Natural killer cell (primary cell): Measurements from ENCODE around the gene OPN3. TPM values are rescaled to one million over a fixed set of nuclear protein-coding genes. Genes with fewer than 3 reads are reported as not detected.
A peak's percentile ranks its signal among the peaks of the same experiment; 100 is the strongest.

Experiments used
- ATAC-seq, 3 donors: fragments of 150-1000 bp in 2 of 3; fragments of 200-7000 bp in 1 of 3; cut with Tn5 transposase; 1 replicate in 1 of 3; 2 replicates in 2 of 3; pipeline ENCODE4 v1.10.0; 2021; ENCODE audit warnings: mild to moderate bottlenecking in 2 of 3, moderate library complexity in 2 of 3
- DNase-seq, 2 donors: peaks; one replicate each; pipeline versions ENCODE4 v3.0.0 to v3.0.0-alpha.2; 2013 to 2021; ENCODE audit warnings: mixed read lengths in 1 of 2
- H3K27ac ChIP-seq: one replicate; pipeline ENCODE4 v1.5.1; 2013; ENCODE audit warnings: mild to moderate bottlenecking, low read length
- H3K27me3 ChIP-seq: one replicate; pipeline ENCODE4 v1.6.1; 2013; ENCODE audit warnings: low read length; ENCODE audit not compliant: control insufficient read depth, insufficient read depth
- H3K36me3 ChIP-seq: one replicate; pipeline ENCODE4 v1.6.1; 2013; ENCODE audit warnings: low read length; ENCODE audit not compliant: control insufficient read depth, insufficient read depth
- H3K4me1 ChIP-seq: one replicate; pipeline ENCODE4 v1.6.1; 2013; ENCODE audit warnings: low read length; ENCODE audit not compliant: control insufficient read depth, insufficient read depth
- H3K4me3 ChIP-seq: one replicate; pipeline ENCODE4 v1.5.1; 2013; ENCODE audit warnings: low read length
- H3K9me3 ChIP-seq: one replicate; pipeline ENCODE4 v1.6.1; 2013; ENCODE audit warnings: low read length; ENCODE audit not compliant: control insufficient read depth, insufficient read depth
- H3K27ac Mint-ChIP-seq, 2 donors: one replicate each; pipeline ENCODE4 v1.8.0; 2022; ENCODE audit warnings: mild to moderate bottlenecking in 2 of 2, mixed read lengths in 2 of 2, moderate library complexity in 1 of 2
- H3K27me3 Mint-ChIP-seq, 2 donors: one replicate each; pipeline ENCODE4 v1.8.0; 2022; ENCODE audit warnings: low read depth in 2 of 2, mixed read lengths in 2 of 2
- H3K36me3 Mint-ChIP-seq: one replicate; pipeline ENCODE4 v1.8.0; 2022; ENCODE audit warnings: mixed read lengths
- H3K4me1 Mint-ChIP-seq, 2 donors: one replicate each; pipeline ENCODE4 v1.8.0; 2022; ENCODE audit warnings: mixed read lengths in 2 of 2
- H3K4me3 Mint-ChIP-seq: one replicate; pipeline ENCODE4 v1.8.0; 2022; ENCODE audit warnings: mild to moderate bottlenecking, moderate library complexity, mixed read lengths
- H3K9me3 Mint-ChIP-seq, 2 donors: one replicate each; pipeline ENCODE4 v1.8.0; 2022; ENCODE audit warnings: mixed read lengths in 2 of 2
- WGBS: methylation state at CpG from one replicate; pipeline ENCODE4 v1.1.7; 2013; ENCODE audit warnings: missing lambda C conversion rate; ENCODE audit not compliant: insufficient coverage; 5-methylcytosine and 5-hydroxymethylcytosine counted together
- intact Hi-C: fragments of 100-400 bp; cut with micrococcal nuclease; formaldehyde crosslinking; loops from one replicate; pipeline ENCODE4 v1.14.2; 2022
- total RNA-seq, 4 donors: library from RNA; stranded (reverse); fragments of 120-200 nt in 1 of 4; gene quantifications; one replicate each; pipeline versions ENCODE4 v1.2.3 to v1.2.4, GENCODE V29; 2013 to 2022
- TF ChIP-seq, protein P1 (sequence below): fragments of 200-600 bp; IDR thresholded peaks from one replicate; pipeline ENCODE4 v1.8.0; 2022; ENCODE audit warnings: antibody characterized with exemption

Gene OPN3
- total RNA-seq, 3 donors from 2014 or later (not counting 1 experiment from before 2014, with no cell fraction given) = 3.9 to 5.1 (median 4.1) TPM

- ATAC-seq (no peak), DNase-seq (no peak)
- H3K9me3 ChIP-seq = no peaks in the 10 kb centered on the region
- intact Hi-C loops = loop anchor here (5.0 kb wide), 1 partner anchor 1608 kb away; no protein-coding TSS in a partner anchor
- H3K27ac Mint-ChIP-seq = no peak overlapping the region
- H3K4me3 ChIP-seq = no peak overlapping the region
- H3K27me3 Mint-ChIP-seq = no peaks in the 10 kb centered on the region
- WGBS = 94% methylated on average over 2 of the region's 2 CpGs
- TF ChIP-seq, protein P1, sequence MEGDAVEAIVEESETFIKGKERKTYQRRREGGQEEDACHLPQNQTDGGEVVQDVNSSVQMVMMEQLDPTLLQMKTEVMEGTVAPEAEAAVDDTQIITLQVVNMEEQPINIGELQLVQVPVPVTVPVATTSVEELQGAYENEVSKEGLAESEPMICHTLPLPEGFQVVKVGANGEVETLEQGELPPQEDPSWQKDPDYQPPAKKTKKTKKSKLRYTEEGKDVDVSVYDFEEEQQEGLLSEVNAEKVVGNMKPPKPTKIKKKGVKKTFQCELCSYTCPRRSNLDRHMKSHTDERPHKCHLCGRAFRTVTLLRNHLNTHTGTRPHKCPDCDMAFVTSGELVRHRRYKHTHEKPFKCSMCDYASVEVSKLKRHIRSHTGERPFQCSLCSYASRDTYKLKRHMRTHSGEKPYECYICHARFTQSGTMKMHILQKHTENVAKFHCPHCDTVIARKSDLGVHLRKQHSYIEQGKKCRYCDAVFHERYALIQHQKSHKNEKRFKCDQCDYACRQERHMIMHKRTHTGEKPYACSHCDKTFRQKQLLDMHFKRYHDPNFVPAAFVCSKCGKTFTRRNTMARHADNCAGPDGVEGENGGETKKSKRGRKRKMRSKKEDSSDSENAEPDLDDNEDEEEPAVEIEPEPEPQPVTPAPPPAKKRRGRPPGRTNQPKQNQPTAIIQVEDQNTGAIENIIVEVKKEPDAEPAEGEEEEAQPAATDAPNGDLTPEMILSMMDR = no peak
- H3K36me3 Mint-ChIP-seq = no peaks in the 10 kb centered on the region
- peaks cover 5% of the 10 kb centered on the region for H3K4me1 ChIP-seq
- no peak overlapping the region for H3K27ac ChIP-seq
- H3K4me3 Mint-ChIP-seq = no peak overlapping the region
- H3K36me3 ChIP-seq = no peaks in the 10 kb centered on the region
- peaks cover 3 to 12% of the 10 kb centered on the region in 2 donors for H3K4me1 Mint-ChIP-seq
- H3K9me3 Mint-ChIP-seq = no peaks in the 10 kb centered on the region
- H3K27me3 ChIP-seq = no peaks in the 10 kb centered on the region
Measured at GRCh38 chr1:241644259-241644658, 4.1 kb upstream of the OPN3 start.

DNA sequence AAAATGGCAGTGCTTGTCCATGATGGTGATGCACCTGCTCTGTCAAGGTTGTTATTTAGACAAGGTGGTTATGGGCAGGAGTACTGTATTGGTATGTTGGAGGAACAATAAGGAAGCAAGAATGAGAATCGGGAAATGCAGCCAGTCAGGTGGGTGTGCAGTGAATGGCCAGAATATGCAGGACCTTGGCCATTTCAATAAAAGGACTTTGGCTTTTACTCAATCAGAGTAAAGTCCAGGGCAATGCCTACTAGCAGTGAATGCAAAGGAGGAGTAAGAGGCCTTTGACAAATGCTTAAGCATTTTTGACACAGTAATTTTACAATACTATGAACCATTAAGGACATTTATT lies 2.4 kb upstream of the OPN3 start:
- no peaks in the 10 kb centered on the region for H3K9me3 Mint-ChIP-seq
- intact Hi-C loops = loop anchor here (5.0 kb wide), 1 partner anchor 1610 kb away; no protein-coding TSS in a partner anchor
- Histone ChIP-seq H3K4me1 (peaks cover 5% of the 10 kb centered on the region), H3K27me3 (no peaks in the 10 kb centered on the region), H3K9me3 (no peaks in the 10 kb centered on the region), H3K36me3 (no peaks in the 10 kb centered on the region), H3K27ac (no peak overlapping the region), H3K4me3 (no peak overlapping the region)
- H3K27me3 Mint-ChIP-seq = no peaks in the 10 kb centered on the region
- no peaks in the 10 kb centered on the region for H3K36me3 Mint-ChIP-seq
- H3K4me1 Mint-ChIP-seq = peaks cover 17 to 27% of the 10 kb centered on the region in 2 donors
- WGBS = 93% methylated on average over 1 of the region's 1 CpG
- TF ChIP-seq, protein P1 = no peak
- ATAC-seq (no peak), DNase-seq (no peak)
- no peak overlapping the region for H3K4me3 Mint-ChIP-seq
- peak overlapping the region in 1 of 2 donors; percentile 44 for H3K27ac Mint-ChIP-seq

- Mint-ChIP-seq H3K9me3 (no peaks in the 10 kb centered on the region), H3K36me3 (no peaks in the 10 kb centered on the region), H3K4me1 (peaks cover 22 to 31% of the 10 kb centered on the region in 2 donors), H3K4me3 (no peak overlapping the region), H3K27me3 (no peaks in the 10 kb centered on the region), H3K27ac (peak overlapping the region in 1 of 2 donors; percentile 44)
- no peak for DNase-seq
- Histone ChIP-seq H3K9me3 (no peaks in the 10 kb centered on the region), H3K27me3 (no peaks in the 10 kb centered on the region), H3K27ac (no peak overlapping the region), H3K4me3 (no peak overlapping the region), H3K36me3 (no peaks in the 10 kb centered on the region), H3K4me1 (peaks cover 5% of the 10 kb centered on the region)
- TF ChIP-seq, protein P1 = no peak
- ATAC-seq = no peak
- WGBS = 94% methylated on average over 11 of the region's 12 CpGs
- intact Hi-C loops = loop anchor here (5.0 kb wide), 1 partner anchor 1610 kb away; no protein-coding TSS in a partner anchor
Measured at GRCh38 chr1:241641773-241642592, 1.8 kb upstream of the OPN3 start.
